Measurements from ENCODE around the gene TANK. TPM values are rescaled to one million over a fixed set of nuclear protein-coding genes. Genes with fewer than 3 reads are reported as not detected.

The TANK gene
- total RNA-seq, 1 experiment from 2014 or later, result 52.5 TPM

- POLR2A ChIA-PET, result interaction anchor here (0.8 kb wide), 1 partner anchor 19 kb away, joined by 3 read pairs; no protein-coding TSS in a partner anchor
- Histone ChIP-seq H3K36me3 (ENCODE audit: control insufficient read depth in 1 of 2, insufficient read depth in 2 of 2, low read length in 2 of 2) (no peaks in the 10 kb centered on the region), H3K4me3 (replicated peaks in 1 of 2; ENCODE audit: low read depth in 1 of 2, low read length in 2 of 2) (peak overlapping the region; percentile 58 to 59), H3K27me3 (ENCODE audit: insufficient read depth, low read length) (no peaks in the 10 kb centered on the region), H3K9ac (ENCODE audit: low read length) (peak overlapping the region; percentile 68), H2AFZ (ENCODE audit: low read depth, low read length, poor library complexity, severe bottlenecking) (no peak overlapping the region), H3K4me2 (ENCODE audit: low read length) (peak overlapping the region; percentile 74), H3K9me3 (ENCODE audit: control insufficient read depth in 1 of 2, insufficient read depth in 1 of 2, low read depth in 1 of 2, low read length in 2 of 2) (no peaks in the 10 kb centered on the region), H3K27ac (ENCODE audit: low read depth, low read length) (peak overlapping the region; percentile 63), H3K9me2 (ENCODE audit: insufficient read depth) (no peaks in the 10 kb centered on the region), H4K20me1 (ENCODE audit: insufficient read depth) (no peaks in the 10 kb centered on the region), H3K79me2 (ENCODE audit: insufficient read depth, low read length) (peaks cover 5% of the 10 kb centered on the region; the same call in 1 of the 2 replicates), H3K4me1 (ENCODE audit: control insufficient read depth in 1 of 2, insufficient read depth in 2 of 2, low read length in 2 of 2) (peaks cover 13 to 15% of the 10 kb centered on the region in 2 experiments)
- ATAC-seq, result peak; percentile 8; the same call in 1 of the 2 replicates
- CTCF ChIA-PET, result no interaction called here
- TF ChIP-seq REST (IDR thresholded peaks at IDR 0.05; ENCODE audit: low read depth) (no peak), POLR2A (IDR thresholded peaks at IDR 0.05; ENCODE audit: borderline replicate concordance, extremely low read depth, insufficient read depth, insufficient read length) (no peak), EGR1 (IDR thresholded peaks at IDR 0.05; ENCODE audit: low read depth) (no peak), SRF (IDR thresholded peaks at IDR 0.05; ENCODE audit: low read depth) (no peak), SIN3A (IDR thresholded peaks at IDR 0.05; ENCODE audit: low read depth) (no peak), FOSL1 (IDR thresholded peaks at IDR 0.05; ENCODE audit: low read depth) (no peak), MAX (IDR thresholded peaks at IDR 0.05) (no peak), SP1 (IDR thresholded peaks at IDR 0.05; ENCODE audit: low read depth) (no peak), CEBPB (IDR thresholded peaks at IDR 0.05; ENCODE audit: low read depth) (no peak), RAD21 (IDR thresholded peaks at IDR 0.05; ENCODE audit: low read depth) (no peak), CBX3 (IDR thresholded peaks at IDR 0.05; ENCODE audit: low read depth) (no peak), EZH2phosphoT487 (IDR thresholded peaks at IDR 0.05; ENCODE audit: borderline replicate concordance) (no peak), ZFX (IDR thresholded peaks at IDR 0.05) (no peak)
- TF ChIP-seq, protein P1, sequence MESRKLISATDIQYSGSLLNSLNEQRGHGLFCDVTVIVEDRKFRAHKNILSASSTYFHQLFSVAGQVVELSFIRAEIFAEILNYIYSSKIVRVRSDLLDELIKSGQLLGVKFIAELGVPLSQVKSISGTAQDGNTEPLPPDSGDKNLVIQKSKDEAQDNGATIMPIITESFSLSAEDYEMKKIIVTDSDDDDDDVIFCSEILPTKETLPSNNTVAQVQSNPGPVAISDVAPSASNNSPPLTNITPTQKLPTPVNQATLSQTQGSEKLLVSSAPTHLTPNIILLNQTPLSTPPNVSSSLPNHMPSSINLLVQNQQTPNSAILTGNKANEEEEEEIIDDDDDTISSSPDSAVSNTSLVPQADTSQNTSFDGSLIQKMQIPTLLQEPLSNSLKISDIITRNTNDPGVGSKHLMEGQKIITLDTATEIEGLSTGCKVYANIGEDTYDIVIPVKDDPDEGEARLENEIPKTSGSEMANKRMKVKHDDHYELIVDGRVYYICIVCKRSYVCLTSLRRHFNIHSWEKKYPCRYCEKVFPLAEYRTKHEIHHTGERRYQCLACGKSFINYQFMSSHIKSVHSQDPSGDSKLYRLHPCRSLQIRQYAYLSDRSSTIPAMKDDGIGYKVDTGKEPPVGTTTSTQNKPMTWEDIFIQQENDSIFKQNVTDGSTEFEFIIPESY (IDR thresholded peaks at IDR 0.05; ENCODE audit: extremely low read depth, insufficient replicate concordance, low read length), result no peak
- intact Hi-C loops (cut with micrococcal nuclease), result no loop called here
- RAD21 ChIA-PET (ENCODE audit: low non-redundant PET in 1 of 2, low total read pairs in 2 of 2, uncharacterized antibody in 2 of 2, unreplicated experiment in 2 of 2), result no interaction called here
- no TSS peak for BruUV-seq (replicated peaks)
- no peak for DNase-seq (ENCODE audit: low read depth, low spot score)
Observed at GRCh38 chr2:161245261-161245553, 85.0 kb downstream of the TANK start.

Measured in HCT116 (cell line).